GM12873 (cell line): ENCODE results near the gene KCTD17.

ENCODE experiments used
- TF ChIP-seq, protein P1 (sequence below): IDR thresholded peaks from 2 replicates; pipeline ENCODE4 v1.5.1; 2012; ENCODE audit warnings: low read depth, mild to moderate bottlenecking, moderate library complexity, low read length, control low read depth; ENCODE audit not compliant: insufficient read depth; ENCODE audit errors: missing control alignments

KCTD17 gene

DNA sequence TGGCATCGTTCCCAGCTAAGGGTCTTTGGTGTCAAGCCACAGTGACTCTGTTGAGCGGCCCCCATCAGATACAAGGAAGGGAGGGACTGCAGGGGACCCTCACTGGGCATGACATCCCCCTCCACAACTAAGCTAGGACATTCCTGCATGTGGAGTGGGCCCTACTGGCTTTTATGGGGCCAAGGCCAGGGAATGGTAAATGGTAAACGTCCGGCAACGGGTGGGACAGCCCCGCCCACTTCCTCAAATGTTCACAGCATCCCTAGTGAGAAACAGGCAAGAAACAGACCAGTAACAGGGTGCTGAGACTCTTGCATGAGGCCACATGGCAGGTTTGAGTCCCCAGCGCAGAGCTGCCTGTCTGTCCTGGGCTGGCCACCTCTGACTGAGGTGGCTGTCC, 53.6 kb downstream of the KCTD17 start:
- TF ChIP-seq, protein P1, sequence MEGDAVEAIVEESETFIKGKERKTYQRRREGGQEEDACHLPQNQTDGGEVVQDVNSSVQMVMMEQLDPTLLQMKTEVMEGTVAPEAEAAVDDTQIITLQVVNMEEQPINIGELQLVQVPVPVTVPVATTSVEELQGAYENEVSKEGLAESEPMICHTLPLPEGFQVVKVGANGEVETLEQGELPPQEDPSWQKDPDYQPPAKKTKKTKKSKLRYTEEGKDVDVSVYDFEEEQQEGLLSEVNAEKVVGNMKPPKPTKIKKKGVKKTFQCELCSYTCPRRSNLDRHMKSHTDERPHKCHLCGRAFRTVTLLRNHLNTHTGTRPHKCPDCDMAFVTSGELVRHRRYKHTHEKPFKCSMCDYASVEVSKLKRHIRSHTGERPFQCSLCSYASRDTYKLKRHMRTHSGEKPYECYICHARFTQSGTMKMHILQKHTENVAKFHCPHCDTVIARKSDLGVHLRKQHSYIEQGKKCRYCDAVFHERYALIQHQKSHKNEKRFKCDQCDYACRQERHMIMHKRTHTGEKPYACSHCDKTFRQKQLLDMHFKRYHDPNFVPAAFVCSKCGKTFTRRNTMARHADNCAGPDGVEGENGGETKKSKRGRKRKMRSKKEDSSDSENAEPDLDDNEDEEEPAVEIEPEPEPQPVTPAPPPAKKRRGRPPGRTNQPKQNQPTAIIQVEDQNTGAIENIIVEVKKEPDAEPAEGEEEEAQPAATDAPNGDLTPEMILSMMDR, result no peak

DNA sequence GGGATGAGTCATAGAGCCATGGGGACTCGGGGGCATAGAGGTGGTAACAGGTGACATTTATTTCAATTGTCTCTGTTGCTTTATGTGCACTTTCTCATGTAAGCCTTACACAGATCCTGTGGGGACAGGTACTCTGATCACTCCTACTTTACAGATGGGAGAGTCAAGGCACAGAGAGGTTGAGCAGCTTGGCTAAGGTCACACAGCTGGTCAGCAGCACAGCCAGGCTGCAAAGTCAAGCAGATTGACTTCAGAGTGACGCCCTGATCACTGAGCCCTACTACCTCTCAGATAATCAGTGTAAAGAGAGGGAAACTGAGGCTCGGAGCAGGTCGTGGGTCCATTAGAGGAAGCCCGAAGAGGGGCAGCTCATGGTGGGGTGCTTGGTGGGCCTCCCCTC, 54.4 kb downstream of the KCTD17 start:
- TF ChIP-seq, protein P1, result no peak

DNA sequence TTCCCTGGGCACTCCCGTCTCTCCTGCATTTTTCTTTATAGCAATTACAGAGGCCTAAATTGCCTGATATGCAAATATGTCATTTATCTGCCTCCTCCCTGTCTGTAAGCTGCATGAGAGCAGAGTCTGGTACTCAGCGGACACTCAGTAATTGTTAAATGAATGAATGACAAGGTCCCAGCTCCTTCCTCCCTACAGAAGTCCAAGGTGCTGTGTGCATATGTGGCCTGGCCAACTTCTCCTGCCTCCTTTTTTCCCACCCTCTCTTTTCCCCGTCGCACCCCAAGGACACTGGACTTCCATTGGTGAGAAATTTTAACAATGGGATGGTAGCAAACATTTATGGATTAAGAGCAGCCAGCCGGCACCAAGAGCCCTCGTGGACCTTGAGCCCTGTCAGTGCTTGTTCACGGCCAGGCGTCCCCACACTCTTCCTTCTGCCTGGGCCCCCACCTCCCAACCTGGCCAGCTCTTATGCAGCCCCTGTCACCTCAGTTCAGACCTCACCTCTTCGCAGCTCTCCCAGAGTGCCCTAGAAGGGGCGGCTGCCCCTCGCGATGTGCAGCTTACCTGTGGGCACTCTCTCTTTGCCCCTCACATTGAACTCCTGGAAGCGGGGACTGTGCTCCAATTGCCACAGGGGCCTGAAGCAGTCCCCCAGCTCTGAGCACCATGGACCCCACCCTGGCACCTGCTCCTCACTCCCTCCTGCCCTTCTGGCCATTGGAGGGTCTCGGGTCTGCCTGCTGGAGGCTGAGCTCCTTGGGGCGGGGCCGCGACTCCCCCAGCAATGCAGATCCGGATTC, 56.5 kb downstream of the KCTD17 start:
- TF ChIP-seq, protein P1, result no peak

DNA sequence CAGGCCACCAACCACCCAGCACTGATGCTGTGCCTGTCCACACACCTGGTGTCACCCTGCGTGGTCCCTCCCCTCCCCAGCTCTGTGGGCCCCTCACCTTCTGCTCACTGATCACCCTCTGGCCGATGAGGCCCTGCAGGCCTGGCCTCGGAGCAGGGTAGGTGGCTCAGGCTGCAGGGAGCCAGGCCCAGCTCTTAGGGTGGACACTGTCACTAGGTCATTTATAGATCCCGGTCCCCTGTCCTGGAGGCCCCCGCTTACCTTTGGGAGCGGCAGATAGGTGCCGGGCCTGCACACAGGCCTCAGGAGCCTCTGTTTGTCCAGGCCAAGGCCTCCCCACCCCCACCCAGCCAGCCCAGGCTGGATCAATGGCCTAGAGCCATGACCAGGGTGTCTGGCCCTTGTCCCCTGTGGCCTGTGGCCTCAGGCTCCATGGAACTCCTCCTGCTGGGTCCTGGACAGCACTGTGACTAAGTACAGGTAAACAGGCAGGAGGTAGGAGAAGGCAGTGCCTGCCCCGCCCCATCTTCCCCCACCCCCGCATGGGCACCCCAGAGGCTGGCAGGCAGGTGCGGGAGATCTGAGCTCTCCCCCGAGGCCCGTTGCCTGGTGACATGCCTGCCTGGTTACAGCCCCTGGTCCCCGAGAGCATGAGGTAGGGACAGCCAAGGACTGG, 57.8 kb downstream of the KCTD17 start, which contains the start of gene TMPRSS6:
Gene TMPRSS6, minus strand, starts transcription at position 472 of the 676 bp plus-strand sequence. CDS start 6,296 bp downstream, outside the sequence.
- TF ChIP-seq, protein P1, result no peak

DNA sequence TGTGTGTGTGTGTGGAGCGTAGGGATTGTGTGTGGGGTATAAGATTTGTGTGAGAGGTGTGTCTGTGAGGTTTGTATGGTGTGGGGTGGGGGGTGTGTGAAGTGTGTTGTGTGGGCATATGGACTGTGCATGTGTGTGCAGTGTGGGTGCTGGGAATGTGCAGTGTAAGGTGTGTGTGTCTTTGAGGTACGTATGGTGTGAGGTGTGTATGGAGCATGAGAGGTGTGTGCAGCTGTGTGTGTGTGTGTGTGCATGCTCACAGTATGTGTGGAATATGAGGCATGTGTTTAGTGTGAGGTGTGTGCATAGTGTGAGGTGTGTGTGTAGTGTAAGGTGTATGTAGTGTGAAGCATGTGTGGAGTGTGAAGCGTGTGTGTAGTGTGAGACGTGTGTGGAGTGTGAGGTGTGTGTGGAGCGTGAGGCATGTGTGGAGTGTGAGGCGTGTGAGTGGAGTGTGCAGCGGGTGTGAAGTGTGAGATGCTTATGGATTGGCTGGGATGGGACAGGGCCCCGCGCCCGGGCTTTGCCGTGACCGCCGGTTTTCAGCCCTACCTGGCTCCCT, 59.7 kb downstream of the KCTD17 start:
- TF ChIP-seq, protein P1, result no peak

DNA sequence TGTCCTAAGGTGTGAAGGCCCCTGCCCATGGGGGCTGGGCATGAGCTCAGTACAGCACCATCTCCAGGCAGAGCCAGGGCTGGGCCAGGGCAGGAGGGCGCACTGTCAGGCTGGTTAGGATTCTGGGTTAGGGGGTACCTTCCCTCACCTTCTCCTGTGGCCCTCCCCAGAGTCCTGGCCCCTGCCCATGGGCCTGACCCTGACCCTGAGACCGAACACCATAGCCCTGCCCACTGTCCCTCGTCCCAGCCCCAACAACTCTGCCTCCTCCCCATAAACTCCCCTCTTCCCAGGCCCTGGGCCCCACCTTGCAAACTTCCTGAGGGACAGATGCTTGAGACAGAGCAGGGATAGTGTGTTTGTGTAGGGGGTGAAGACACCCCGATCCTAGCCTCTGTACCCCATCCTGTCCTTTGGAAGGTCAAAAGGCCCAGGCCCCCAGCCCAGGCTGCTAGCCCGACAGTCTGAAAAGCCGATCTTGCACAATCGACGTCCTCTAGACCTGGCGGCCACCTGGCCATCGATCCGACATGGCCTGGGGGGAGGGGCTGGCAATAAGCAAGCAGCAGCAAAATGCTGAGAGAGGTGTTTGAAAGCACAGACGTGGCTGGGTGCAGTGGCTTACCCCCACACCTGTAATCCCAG, 60.7 kb downstream of the KCTD17 start:
- TF ChIP-seq, protein P1, result no peak
